Type B pancreatic cell (in vitro differentiated cells): ENCODE measurements around the gene GRK6. TPM values are rescaled to one million over a fixed set of nuclear protein-coding genes. Genes with fewer than 3 reads are reported as not detected.

Experiments used
- DNase-seq: peaks from one replicate; pipeline ENCODE4 v3.0.0; 2021; ENCODE audit warnings: mixed read lengths; ENCODE audit not compliant: unreplicated experiment; ENCODE audit errors: extremely low spot score
- H3K27ac Mint-ChIP-seq: 2 replicates; pipeline ENCODE4 v1.8.0; 2021; ENCODE audit warnings: mild to moderate bottlenecking, mixed read lengths
- H3K27me3 Mint-ChIP-seq: 2 replicates; pipeline ENCODE4 v1.8.0; 2021; ENCODE audit warnings: mixed read lengths
- H3K36me3 Mint-ChIP-seq: 2 replicates; pipeline ENCODE4 v1.8.0; 2021; ENCODE audit warnings: mixed read lengths
- H3K4me1 Mint-ChIP-seq: one replicate; pipeline ENCODE4 v1.8.0; 2021; ENCODE audit warnings: mixed read lengths; ENCODE audit not compliant: unreplicated experiment
- H3K4me3 Mint-ChIP-seq: 2 replicates; pipeline ENCODE4 v1.8.0; 2021; ENCODE audit warnings: mild to moderate bottlenecking, mixed read lengths
- H3K9me3 Mint-ChIP-seq: 2 replicates; pipeline ENCODE4 v1.8.0; 2021; ENCODE audit warnings: mixed read lengths
- CTCF ChIP-seq: fragments of 200-600 bp; sonication (generic); conservative IDR thresholded peaks from 2 replicates; pipeline ENCODE4 v1.5.0; 2021; ENCODE audit warnings: antibody characterized with exemption, mild to moderate bottlenecking
- total RNA-seq: library from RNA; stranded (reverse); gene quantifications from 2 replicates; pipeline ENCODE4 v1.2.1, GENCODE V29; 2021; ENCODE audit warnings: low replicate concordance

GRK6 gene
- total RNA-seq, 1 donor from 2014 or later: 47.3 TPM

- DNase-seq: no peak
- TF ChIP-seq CTCF: no peak
- H3K9me3 Mint-ChIP-seq: no peaks in the 10 kb centered on the region
- peaks cover 21% of the 10 kb centered on the region for H3K4me1 Mint-ChIP-seq
- H3K27me3 Mint-ChIP-seq: peaks cover 9% of the 10 kb centered on the region
- no peaks in the 10 kb centered on the region for H3K36me3 Mint-ChIP-seq
- no peak overlapping the region for H3K4me3 Mint-ChIP-seq
- no peak overlapping the region for H3K27ac Mint-ChIP-seq
These were observed 33.2 kb upstream of the GRK6 start for GRCh38 chr5:177393206-177393765.

GRCh38 chr5:177393990-177394389, 32.5 kb upstream of the GRK6 start:
- no peak for TF ChIP-seq CTCF
- DNase-seq: no peak
- Mint-ChIP-seq H3K4me3 (no peak overlapping the region), H3K36me3 (no peaks in the 10 kb centered on the region), H3K27ac (no peak overlapping the region), H3K27me3 (peaks cover 13% of the 10 kb centered on the region), H3K4me1 (peaks cover 14% of the 10 kb centered on the region), H3K9me3 (no peaks in the 10 kb centered on the region)

GRCh38 chr5:177396078-177396477, 30.4 kb upstream of the GRK6 start:
- no peak overlapping the region for H3K27ac Mint-ChIP-seq
- TF ChIP-seq CTCF: no peak
- H3K4me3 Mint-ChIP-seq: no peak overlapping the region
- no peaks in the 10 kb centered on the region for H3K4me1 Mint-ChIP-seq
- no peak for DNase-seq
- peaks cover 13% of the 10 kb centered on the region for H3K27me3 Mint-ChIP-seq
- H3K9me3 Mint-ChIP-seq: no peaks in the 10 kb centered on the region
- no peaks in the 10 kb centered on the region for H3K36me3 Mint-ChIP-seq

- Mint-ChIP-seq H3K4me1 (no peaks in the 10 kb centered on the region), H3K4me3 (no peak overlapping the region), H3K9me3 (no peaks in the 10 kb centered on the region), H3K27me3 (peaks cover 20% of the 10 kb centered on the region), H3K36me3 (no peaks in the 10 kb centered on the region), H3K27ac (no peak overlapping the region)
- no peak for TF ChIP-seq CTCF
- DNase-seq: no peak
These were observed 29.7 kb upstream of the GRK6 start for GRCh38 chr5:177396807-177397206.

- Mint-ChIP-seq H3K27ac (no peak overlapping the region), H3K9me3 (no peaks in the 10 kb centered on the region), H3K4me3 (no peak overlapping the region), H3K27me3 (peaks cover 32% of the 10 kb centered on the region), H3K4me1 (peaks cover 8% of the 10 kb centered on the region), H3K36me3 (no peaks in the 10 kb centered on the region)
- DNase-seq: no peak
- no peak for TF ChIP-seq CTCF
These were observed 28.5 kb upstream of the GRK6 start for GRCh38 chr5:177397875-177398390.
